Astrocyte (in vitro differentiated cells and primary cell): ENCODE results near the gene LRRTM1. TPM values are rescaled to one million over a fixed set of nuclear protein-coding genes. Genes with fewer than 3 reads are reported as not detected.
A peak's percentile ranks its signal among the peaks of the same experiment; 100 is the strongest.

ENCODE experiments used
- DNase-seq: peaks from one replicate; pipeline ENCODE4 v3.0.0-alpha.2; 2010; ENCODE audit warnings: low read depth
- FAIRE-seq: peaks from 2 replicates; lab custom pipeline; 2011; peaks lifted over from hg19 to GRCh38; lab: Jason Lieb, UNC
- H2AFZ ChIP-seq: 2 replicates; pipeline ENCODE4 v1.6.0; 2012; ENCODE audit warnings: low read depth, low read length, inconsistent platforms
- H3K27ac ChIP-seq: 2 replicates; pipeline ENCODE4 v1.5.1; 2011; ENCODE audit warnings: low read depth, low read length, inconsistent platforms
- H3K27me3 ChIP-seq: 2 replicates; pipeline ENCODE4 v1.6.0; 2011; ENCODE audit warnings: low read length, inconsistent platforms; ENCODE audit not compliant: insufficient read depth
- H3K36me3 ChIP-seq: 2 replicates; pipeline ENCODE4 v1.5.1; 2011; ENCODE audit warnings: low read length, inconsistent platforms; ENCODE audit not compliant: insufficient read depth
- H3K4me1 ChIP-seq: 2 replicates; pipeline ENCODE4 v1.5.1; 2011; ENCODE audit warnings: low read length, inconsistent platforms; ENCODE audit not compliant: insufficient read depth
- H3K4me2 ChIP-seq: 2 replicates; pipeline ENCODE4 v1.6.0; 2012; ENCODE audit warnings: low read length, inconsistent platforms
- H3K4me3 ChIP-seq: 2 replicates; pipeline ENCODE4 v1.5.1; 2011; ENCODE audit warnings: low read depth, mild to moderate bottlenecking, low read length, inconsistent platforms; ENCODE audit not compliant: insufficient read depth
- H3K79me2 ChIP-seq: 2 replicates; pipeline ENCODE4 v1.6.0; 2012; ENCODE audit warnings: mild to moderate bottlenecking, low read length, inconsistent platforms; ENCODE audit not compliant: insufficient read depth
- H3K9ac ChIP-seq: 2 replicates; pipeline ENCODE4 v1.6.0; 2012; ENCODE audit warnings: mild to moderate bottlenecking, low read length, inconsistent platforms
- H3K9me3 ChIP-seq: 2 replicates; pipeline ENCODE4 v1.5.1; 2012; ENCODE audit warnings: low read depth, mild to moderate bottlenecking, low read length, inconsistent platforms; ENCODE audit not compliant: insufficient read depth
- H4K20me1 ChIP-seq: 2 replicates; pipeline ENCODE4 v1.6.0; 2012; ENCODE audit warnings: low read length, inconsistent platforms; ENCODE audit not compliant: insufficient read depth
- H3K27ac Mint-ChIP-seq: one replicate; pipeline ENCODE4 v1.8.0; 2021; ENCODE audit warnings: mild to moderate bottlenecking, mixed read lengths; ENCODE audit not compliant: unreplicated experiment
- H3K27me3 Mint-ChIP-seq: one replicate; pipeline ENCODE4 v1.8.0; 2021; ENCODE audit warnings: low read depth, mixed read lengths; ENCODE audit not compliant: unreplicated experiment
- H3K36me3 Mint-ChIP-seq: one replicate; pipeline ENCODE4 v1.8.0; 2021; ENCODE audit warnings: low read depth, mixed read lengths; ENCODE audit not compliant: unreplicated experiment
- H3K4me1 Mint-ChIP-seq: one replicate; pipeline ENCODE4 v1.8.0; 2021; ENCODE audit warnings: low read depth, mixed read lengths; ENCODE audit not compliant: unreplicated experiment
- H3K4me3 Mint-ChIP-seq: one replicate; pipeline ENCODE4 v1.8.0; 2021; ENCODE audit warnings: mild to moderate bottlenecking, moderate library complexity, mixed read lengths; ENCODE audit not compliant: unreplicated experiment
- H3K9me3 Mint-ChIP-seq: one replicate; pipeline ENCODE4 v1.8.0; 2021; ENCODE audit warnings: mild to moderate bottlenecking, mixed read lengths; ENCODE audit not compliant: unreplicated experiment
- CTCF ChIP-seq: IDR thresholded peaks from 2 replicates; pipeline ENCODE4 v1.5.1; 2011; ENCODE audit warnings: low read depth, mild to moderate bottlenecking, inconsistent platforms, low read length, moderate library complexity; ENCODE audit not compliant: insufficient read depth
- EZH2 ChIP-seq: IDR thresholded peaks from 2 replicates; pipeline ENCODE4 v1.6.1; 2012; ENCODE audit warnings: mild to moderate bottlenecking, low read length, inconsistent platforms; ENCODE audit not compliant: insufficient read depth
- total RNA-seq: library from RNA; stranded (reverse); gene quantifications from 2 replicates; pipeline ENCODE4 v1.2.1, GENCODE V29; 2021

The LRRTM1 gene
- total RNA-seq, 1 donor from 2014 or later = not detected

- Histone ChIP-seq H4K20me1 (no peaks in the 10 kb centered on the region), H3K4me3 (no peak overlapping the region)
Observed at GRCh38 chr2:80323610-80324009, 19.1 kb upstream of the LRRTM1 start.

GRCh38 chr2:80322958-80323357 lies 18.4 kb upstream of the LRRTM1 start:
- Histone ChIP-seq H3K4me1 (peaks cover 3% of the 10 kb centered on the region), H3K9ac (no peak overlapping the region), H3K36me3 (no peaks in the 10 kb centered on the region), H2AFZ (peak overlapping the region; percentile 69), H4K20me1 (no peaks in the 10 kb centered on the region), H3K79me2 (no peaks in the 10 kb centered on the region), H3K4me2 (peak overlapping the region; percentile 83), H3K27me3 (peaks cover 23% of the 10 kb centered on the region), H3K27ac (no peak overlapping the region), H3K4me3 (peak overlapping the region; percentile 39), H3K9me3 (no peaks in the 10 kb centered on the region)
- Mint-ChIP-seq H3K36me3 (no peaks in the 10 kb centered on the region), H3K27ac (no peak overlapping the region), H3K27me3 (peaks cover 9% of the 10 kb centered on the region), H3K4me1 (peaks cover 2% of the 10 kb centered on the region), H3K4me3 (no peak overlapping the region), H3K9me3 (no peaks in the 10 kb centered on the region)
- no peak for DNase-seq
- TF ChIP-seq CTCF = no peak
- TF ChIP-seq EZH2 = no peak
- no peak for FAIRE-seq

More at GRCh38 chr2:80323610-80324009, 19.1 kb upstream of the LRRTM1 start:
- H3K36me3 ChIP-seq = no peaks in the 10 kb centered on the region
- H3K27me3 Mint-ChIP-seq = peaks cover 12% of the 10 kb centered on the region
- H3K9ac ChIP-seq = no peak overlapping the region
- no peak overlapping the region for H2AFZ ChIP-seq
- TF ChIP-seq CTCF = no peak
- no peak for TF ChIP-seq EZH2
- no peak overlapping the region for H3K4me3 Mint-ChIP-seq
- H3K4me1 ChIP-seq = peaks cover 3% of the 10 kb centered on the region
- FAIRE-seq (no peak), DNase-seq (no peak)
- H3K27ac Mint-ChIP-seq = no peak overlapping the region
- peaks cover 5% of the 10 kb centered on the region for H3K4me1 Mint-ChIP-seq
- peaks cover 23% of the 10 kb centered on the region for H3K27me3 ChIP-seq
- no peaks in the 10 kb centered on the region for H3K9me3 ChIP-seq
- H3K79me2 ChIP-seq = no peaks in the 10 kb centered on the region
- H3K27ac ChIP-seq = no peak overlapping the region
- H3K36me3 Mint-ChIP-seq = no peaks in the 10 kb centered on the region
- no peak overlapping the region for H3K4me2 ChIP-seq
- H3K9me3 Mint-ChIP-seq = no peaks in the 10 kb centered on the region

GRCh38 chr2:80322311-80322920 lies 17.9 kb upstream of the LRRTM1 start:
- Histone ChIP-seq H3K27me3 (peaks cover 23% of the 10 kb centered on the region), H3K27ac (no peak overlapping the region), H3K9me3 (no peaks in the 10 kb centered on the region), H3K4me2 (peak overlapping the region; percentile 83), H3K36me3 (no peaks in the 10 kb centered on the region), H2AFZ (peak overlapping the region; percentile 69), H3K79me2 (no peaks in the 10 kb centered on the region), H3K9ac (no peak overlapping the region), H3K4me1 (peaks cover 3% of the 10 kb centered on the region), H4K20me1 (no peaks in the 10 kb centered on the region), H3K4me3 (peak overlapping the region; percentile 39)
- Mint-ChIP-seq H3K27me3 (peaks cover 12% of the 10 kb centered on the region), H3K4me3 (no peak overlapping the region), H3K4me1 (peaks cover 2% of the 10 kb centered on the region), H3K36me3 (no peaks in the 10 kb centered on the region), H3K27ac (no peak overlapping the region), H3K9me3 (no peaks in the 10 kb centered on the region)
- no peak for TF ChIP-seq EZH2
- TF ChIP-seq CTCF = no peak
- DNase-seq (no peak), FAIRE-seq (no peak)
